Activated gamma-delta T cell treated with anti-CD3 and anti-CD28 coated beads, Interleukin-2, amount 50 U/mL, for 16 hours (primary cell): ENCODE measurements around the gene PLBD1.

Experiments
- DNase-seq: peaks from one replicate; pipeline ENCODE4 v3.0.0-alpha.2; 2020; ENCODE audit warnings: low read depth

The PLBD1 gene, protein sequence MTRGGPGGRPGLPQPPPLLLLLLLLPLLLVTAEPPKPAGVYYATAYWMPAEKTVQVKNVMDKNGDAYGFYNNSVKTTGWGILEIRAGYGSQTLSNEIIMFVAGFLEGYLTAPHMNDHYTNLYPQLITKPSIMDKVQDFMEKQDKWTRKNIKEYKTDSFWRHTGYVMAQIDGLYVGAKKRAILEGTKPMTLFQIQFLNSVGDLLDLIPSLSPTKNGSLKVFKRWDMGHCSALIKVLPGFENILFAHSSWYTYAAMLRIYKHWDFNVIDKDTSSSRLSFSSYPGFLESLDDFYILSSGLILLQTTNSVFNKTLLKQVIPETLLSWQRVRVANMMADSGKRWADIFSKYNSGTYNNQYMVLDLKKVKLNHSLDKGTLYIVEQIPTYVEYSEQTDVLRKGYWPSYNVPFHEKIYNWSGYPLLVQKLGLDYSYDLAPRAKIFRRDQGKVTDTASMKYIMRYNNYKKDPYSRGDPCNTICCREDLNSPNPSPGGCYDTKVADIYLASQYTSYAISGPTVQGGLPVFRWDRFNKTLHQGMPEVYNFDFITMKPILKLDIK

GRCh38 chr12:14567351-14568162 lies at the start of gene PLBD1:
PLBD1 (minus strand) TSS chr12:14567883; CDS start chr12:14567696, 187 bp downstream.
- DNase-seq, result no peak

- no peak for DNase-seq
These were observed 47.0 kb upstream of the PLBD1 start for GRCh38 chr12:14614704-14615121.

DNA sequence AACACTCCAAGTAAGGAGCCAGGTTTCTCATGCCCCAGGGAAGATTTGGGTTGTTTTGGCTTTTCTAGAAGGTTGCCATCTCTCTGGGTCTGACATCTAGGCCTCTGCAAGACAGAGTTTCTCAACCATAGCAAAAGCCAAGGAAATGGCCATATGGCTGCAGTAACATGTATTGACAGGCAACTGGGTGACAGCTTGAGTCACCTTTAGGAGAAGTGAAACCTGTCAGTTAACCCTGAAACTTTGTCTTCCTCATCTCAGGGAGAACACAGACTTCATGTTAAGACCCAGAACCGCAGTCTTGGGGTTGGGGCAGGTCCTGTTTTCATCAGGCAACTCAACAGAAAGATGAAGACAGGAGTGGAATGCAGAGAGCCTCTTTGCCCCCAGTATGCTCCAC lies 46.0 kb upstream of the PLBD1 start:
- no peak for DNase-seq

GRCh38 chr12:14612898-14613445 lies 45.3 kb upstream of the PLBD1 start:
- no peak for DNase-seq

DNA sequence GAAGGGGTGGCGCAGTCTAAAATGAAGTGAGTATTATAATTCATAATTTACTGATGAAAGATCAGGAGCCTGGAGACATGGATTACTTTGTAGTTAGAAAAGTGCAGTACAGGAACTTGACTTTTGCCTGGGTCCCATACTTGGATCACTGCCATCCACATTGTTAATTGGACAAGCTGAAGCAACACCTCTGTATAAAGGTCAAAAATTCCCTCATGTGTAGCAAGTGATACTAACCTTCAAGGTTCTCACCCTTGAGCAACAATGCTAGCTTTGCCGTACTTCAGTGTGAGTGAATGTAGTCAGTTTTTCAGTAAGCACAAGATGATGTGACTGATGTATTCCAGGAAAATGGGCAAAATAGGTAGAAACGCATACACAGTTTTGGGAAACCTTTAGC lies 44.6 kb upstream of the PLBD1 start:
- DNase-seq, result no peak

DNA sequence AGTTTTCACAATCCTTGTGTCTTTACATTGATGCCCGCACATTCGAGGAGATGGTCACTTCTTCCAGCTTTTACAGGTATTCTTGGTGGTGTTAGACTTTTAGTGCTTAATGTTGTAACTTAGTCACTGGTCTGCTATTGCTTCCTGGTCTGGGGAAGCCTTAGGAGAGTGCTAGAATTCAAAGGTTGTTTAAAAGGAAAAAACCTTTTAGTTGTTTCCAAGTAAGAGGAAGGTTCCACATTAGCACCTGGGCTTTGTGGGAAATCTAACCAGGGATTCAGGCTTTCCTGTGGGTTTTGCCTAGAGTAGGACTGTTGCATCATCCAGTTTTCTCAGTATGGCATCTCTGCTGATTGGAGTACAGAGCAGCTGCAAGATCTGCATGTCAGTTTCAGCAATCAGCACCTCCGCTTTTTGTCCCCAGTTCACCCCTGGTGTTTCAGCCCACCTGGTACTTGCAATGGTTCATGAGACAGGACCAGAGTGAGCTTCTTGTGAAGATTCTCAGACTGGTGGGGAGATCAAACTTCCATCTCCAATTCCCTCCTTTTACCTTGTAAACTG lies 44.0 kb upstream of the PLBD1 start:
- DNase-seq, result no peak

DNA sequence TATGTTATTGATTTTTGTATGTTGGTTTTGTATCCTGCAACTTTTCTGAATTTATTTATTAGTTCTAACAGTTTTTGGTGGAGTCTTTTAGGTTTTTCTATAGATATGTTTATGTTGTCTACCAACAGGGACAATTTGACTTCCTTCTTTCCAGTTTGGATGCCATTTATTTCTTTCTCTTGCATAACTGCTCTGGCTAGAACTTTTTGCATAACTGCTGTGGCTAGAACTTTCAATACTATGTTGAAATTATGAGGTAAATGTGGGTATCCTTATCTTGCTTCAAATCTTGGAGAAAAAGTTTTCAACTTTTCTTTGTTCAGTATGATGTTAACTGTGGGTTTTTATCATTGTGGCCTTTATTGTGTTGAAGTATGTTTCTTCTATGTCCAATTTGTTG lies 39.9 kb upstream of the PLBD1 start:
- DNase-seq, result no peak

- DNase-seq, result no peak
These were observed 37.8 kb upstream of the PLBD1 start for GRCh38 chr12:14605401-14605989.

- DNase-seq, result no peak
These were observed 34.2 kb upstream of the PLBD1 start for GRCh38 chr12:14601692-14602478.

DNA sequence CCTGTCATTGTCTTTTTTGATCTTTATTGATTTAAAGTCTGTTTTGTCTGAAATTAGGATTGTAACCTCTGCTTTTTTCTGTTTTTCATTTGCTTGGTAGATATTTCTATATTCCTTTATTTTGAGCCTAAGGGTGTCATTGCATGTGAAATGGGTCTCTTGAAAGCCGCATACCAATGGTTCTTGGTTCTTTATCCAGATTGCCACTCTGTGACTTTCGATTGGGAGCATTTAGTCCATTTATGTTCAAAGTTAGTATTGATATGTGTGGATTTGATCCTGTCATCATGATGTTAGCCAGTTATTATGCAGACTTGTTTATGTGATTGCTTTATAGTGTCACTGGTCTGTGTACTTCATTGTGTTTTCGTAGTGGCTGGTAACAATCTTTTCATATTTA lies 29.8 kb upstream of the PLBD1 start:
- DNase-seq, result no peak

DNA sequence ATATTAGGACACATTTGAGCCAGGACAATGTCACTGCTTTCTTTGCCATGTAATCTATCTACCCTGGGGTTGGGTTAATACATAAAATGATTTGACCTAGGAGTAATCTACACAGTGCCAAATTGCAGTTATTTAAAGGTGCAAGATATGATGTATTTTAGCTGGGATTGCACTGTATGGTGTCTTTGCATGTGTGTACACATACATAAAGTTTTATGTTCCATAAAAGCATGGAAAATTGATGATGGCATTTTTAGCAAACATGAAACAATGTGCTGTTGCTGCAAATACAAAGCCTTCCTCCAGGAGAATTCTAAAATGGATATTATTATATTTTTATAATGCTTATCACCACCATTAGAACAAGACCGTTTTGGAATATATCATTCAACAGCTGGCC lies 24.0 kb upstream of the PLBD1 start:
- DNase-seq, result no peak

DNA sequence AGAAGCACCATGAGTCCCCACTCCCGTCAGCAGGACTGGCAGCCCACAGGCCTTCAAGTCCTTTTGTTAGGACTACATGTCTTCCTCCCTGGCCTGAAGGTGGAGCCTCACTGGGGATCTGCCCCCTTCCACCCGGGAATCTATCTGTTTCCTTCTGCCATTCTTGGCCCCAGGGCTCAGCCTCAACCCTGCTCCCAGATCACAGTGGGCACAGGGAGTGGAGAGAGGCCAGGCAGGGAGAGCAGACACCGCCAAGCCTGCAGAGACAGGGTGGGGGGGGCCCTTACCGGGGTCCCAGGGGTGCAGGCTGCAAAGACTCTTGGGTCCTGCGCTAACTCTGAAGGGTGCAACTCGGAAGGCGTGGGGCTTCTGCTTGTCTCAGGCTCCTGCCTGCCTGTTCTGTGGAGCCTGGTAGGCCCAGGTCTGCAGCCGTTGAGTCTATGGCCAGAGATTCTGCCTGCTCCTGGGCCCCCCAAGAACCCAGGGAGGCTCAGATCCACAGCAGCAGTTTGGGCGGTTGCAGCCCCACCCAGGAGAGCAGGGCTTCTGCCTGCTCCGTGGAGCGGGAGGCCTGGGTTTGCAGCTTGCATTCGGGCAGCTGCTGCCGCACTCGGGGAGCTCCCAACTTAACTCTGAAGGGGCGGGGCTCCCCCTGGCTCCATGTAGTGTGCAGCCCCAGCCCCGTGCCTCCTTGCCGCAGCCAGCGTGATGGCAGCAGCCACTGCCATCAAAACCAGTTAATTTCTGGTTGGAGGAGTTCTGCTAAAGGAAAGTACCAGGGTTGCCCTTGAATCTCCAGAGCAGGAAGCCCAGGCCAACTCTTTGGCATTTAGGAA lies 21.7 kb upstream of the PLBD1 start:
- no peak for DNase-seq

GRCh38 chr12:14588571-14588970 lies 20.9 kb upstream of the PLBD1 start:
- DNase-seq, result no peak

DNA sequence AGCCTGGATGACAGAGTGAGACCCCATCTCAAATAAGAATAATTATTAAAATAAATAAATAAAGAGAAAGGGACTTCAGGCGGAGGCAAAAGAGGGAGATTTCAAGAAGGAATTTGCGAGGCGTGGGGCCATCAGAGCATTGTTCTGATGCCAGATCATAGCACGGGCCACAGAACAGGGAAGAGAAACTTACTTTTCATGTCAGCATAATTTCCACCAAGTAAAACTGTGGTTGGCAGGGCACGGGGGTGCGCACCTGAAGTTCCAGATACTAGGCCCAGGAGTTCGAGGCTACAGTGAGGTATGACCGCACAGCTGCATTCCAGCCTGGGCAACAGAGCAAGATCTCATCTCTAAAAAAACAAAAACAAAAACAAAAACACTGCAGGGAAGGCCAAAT lies 11.0 kb upstream of the PLBD1 start:
- no peak for DNase-seq

GRCh38 chr12:14577344-14577743 lies 9.7 kb upstream of the PLBD1 start:
- no peak for DNase-seq

DNA sequence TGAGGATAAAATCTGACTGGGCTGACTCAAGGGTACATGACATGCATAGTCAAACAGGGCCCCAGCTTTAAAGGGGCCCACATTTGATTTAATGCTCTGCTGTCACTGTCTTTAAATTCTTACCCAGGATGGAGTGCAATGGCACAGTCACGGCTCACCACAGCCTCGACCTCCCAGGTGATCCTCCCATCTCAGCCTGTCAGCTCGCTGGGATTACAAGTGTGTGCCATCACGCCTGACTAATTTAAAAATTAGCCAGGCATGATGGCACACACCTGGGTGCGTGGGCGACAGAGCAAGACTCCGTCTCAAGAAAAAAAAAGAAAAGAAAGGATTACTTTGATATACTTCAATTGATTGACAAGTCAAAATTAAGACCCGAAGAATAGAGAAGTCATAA lies 9.2 kb upstream of the PLBD1 start:
- DNase-seq, result no peak

GRCh38 chr12:14575585-14575984 lies 7.9 kb upstream of the PLBD1 start:
- DNase-seq, result no peak

DNA sequence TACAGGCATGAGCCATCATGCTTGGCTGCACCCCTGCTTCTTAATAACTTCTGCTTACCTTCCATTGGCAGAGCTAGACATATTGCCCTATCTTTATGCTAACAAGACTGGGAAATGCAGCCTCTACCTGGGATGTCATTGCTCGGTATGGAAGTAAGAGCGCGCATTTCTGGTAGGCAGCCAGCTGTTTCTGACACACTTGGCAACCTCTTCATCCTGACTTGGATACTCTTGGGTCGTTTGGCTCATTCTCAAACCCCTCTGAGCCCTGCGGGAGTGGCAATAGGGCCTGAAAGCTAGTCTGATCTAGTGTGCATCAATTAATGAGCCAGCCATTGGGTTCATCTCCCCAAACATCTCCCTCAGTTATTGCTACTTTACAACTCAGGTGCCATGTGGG lies 5.4 kb upstream of the PLBD1 start:
- DNase-seq, result no peak

GRCh38 chr12:14572401-14572800 lies 4.7 kb upstream of the PLBD1 start:
- no peak for DNase-seq

DNA sequence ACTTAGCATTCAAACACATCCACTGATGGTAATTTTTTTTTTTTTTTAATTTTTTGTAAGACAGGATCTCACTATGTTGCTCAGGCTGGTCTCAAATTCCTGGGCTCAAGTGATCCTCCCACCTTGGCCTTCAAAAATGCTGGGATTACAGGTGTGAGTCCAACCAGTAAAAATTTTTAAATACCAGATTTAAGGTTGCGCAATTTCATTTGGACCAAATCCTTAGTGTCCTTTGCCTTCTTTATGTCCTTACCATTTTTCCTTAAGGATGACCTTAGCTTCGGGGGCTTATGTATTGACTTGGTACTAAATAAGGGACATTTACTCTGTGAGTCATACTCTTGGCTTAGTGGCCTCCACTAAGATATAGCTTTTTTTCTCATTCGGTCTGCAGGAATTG lies 4.1 kb upstream of the PLBD1 start:
- no peak for DNase-seq
